H1 (cell line): ENCODE data around the gene TMEM245. TPM values are rescaled to one million over a fixed set of nuclear protein-coding genes. Genes with fewer than 3 reads are reported as not detected.

Experiments
- CHD7 ChIP-seq: fragments of 300-600 bp; sonication (generic); IDR thresholded peaks from 2 replicates; pipeline ENCODE4 v1.7.1; 2012; ENCODE audit warnings: low read length, moderate library complexity, mild to moderate bottlenecking, inconsistent platforms; ENCODE audit not compliant: insufficient replicate concordance
- FOSL1 ChIP-seq: IDR thresholded peaks from 2 replicates; pipeline ENCODE4 v1.6.1; 2011; ENCODE audit warnings: mild to moderate bottlenecking, low read depth, low read length, moderate library complexity; ENCODE audit not compliant: insufficient read depth
- HDAC2 ChIP-seq, 2 experiments: fragments of 300-600 bp in 1 of 2; sonication (generic) in 1 of 2; IDR thresholded peaks; 2 replicates each; pipeline ENCODE4 v1.6.1; 2011 to 2012; ENCODE audit warnings: low read depth in 2 of 2, low read length in 2 of 2, mild to moderate bottlenecking in 2 of 2, moderate library complexity in 2 of 2, borderline replicate concordance in 1 of 2, inconsistent platforms in 1 of 2
- JUND ChIP-seq: IDR thresholded peaks from 2 replicates; pipeline ENCODE4 v1.6.1; 2011; ENCODE audit warnings: mild to moderate bottlenecking, improper control_type of control experiment, low read length
- KDM1A ChIP-seq: fragments of 200-600, 300-600 bp; sonication (generic); IDR thresholded peaks from 2 replicates; pipeline ENCODE4 v1.7.1; 2016; ENCODE audit warnings: mild to moderate bottlenecking, low read length, borderline replicate concordance
- NRF1 ChIP-seq: IDR thresholded peaks from 2 replicates; pipeline ENCODE4 v1.6.1; 2011; ENCODE audit warnings: mild to moderate bottlenecking, low read depth, low read length, improper control_type of control experiment
- TAF1 ChIP-seq: IDR thresholded peaks from 2 replicates; pipeline ENCODE4 v1.6.1; 2011; ENCODE audit warnings: mild to moderate bottlenecking, low read depth, low read length
- USF2 ChIP-seq: IDR thresholded peaks from 2 replicates; pipeline ENCODE4 v1.6.1; 2011; ENCODE audit warnings: low read length, improper control_type of control experiment
- polyA plus RNA-seq, 7 experiments: library from polyadenylated mRNA; depleted of rRNA in 3 of 7; stranded (reverse) in 5 of 7; unstranded in 2 of 7; fragments of >200 nt in 5 of 7; fragments of 200-250 nt in 2 of 7; gene quantifications; 1 replicate in 5 of 7; 2 replicates in 1 of 7; 4 replicates in 1 of 7; pipeline versions ENCODE4 v1.2.1 to v1.2.3, GENCODE V29; 2011 to 2013; ENCODE audit warnings: missing spikeins in 2 of 7, mixed read lengths in 2 of 7
- total RNA-seq: library from RNA; stranded (reverse); fragmentation: NEBNext Ultra II Directional; extraction: Animal tissue kit (Norgen Biotek cat#: 25700); gene quantifications from 2 replicates; pipeline ENCODE4 v1.2.1, GENCODE V29; 2021

TMEM245 gene
- total and polyA plus RNA-seq, 2 of the 8 experiments (the other 6 are each of a cell fraction or from before 2014, with no cell fraction given), result 44.3 to 45.8 TPM

GRCh38 chr9:109012876-109013678, 106.7 kb downstream of the TMEM245 start, which contains the start of gene CTNNAL1 (continued):
- no peak for TF ChIP-seq CHD7
- TF ChIP-seq KDM1A, result no peak
- TF ChIP-seq NRF1, result no peak
- TF ChIP-seq JUND, result no peak
- TF ChIP-seq HDAC2 (IDR thresholded peaks at IDR 0.05; ENCODE audit: borderline replicate concordance in 1 of 2, low read depth in 2 of 2, low read length in 2 of 2), result no peak
- no peak for TF ChIP-seq FOSL1
- TF ChIP-seq TAF1, result peak; percentile 82
- no peak for TF ChIP-seq USF2
